Mesodermal cell (in vitro differentiated cells): ENCODE measurements around the gene PEX3.

ENCODE experiments used
- H3K27ac ChIP-seq: 2 replicates; pipeline ENCODE4 v1.7.0; 2013; ENCODE audit warnings: mild to moderate bottlenecking, low read depth, low read length, moderate library complexity; ENCODE audit not compliant: severe bottlenecking
- H3K36me3 ChIP-seq: 2 replicates; pipeline ENCODE4 v1.7.1; 2013; ENCODE audit warnings: mild to moderate bottlenecking, low read length, moderate library complexity; ENCODE audit not compliant: control insufficient read depth, insufficient read depth
- H3K4me1 ChIP-seq: one replicate; pipeline ENCODE4 v1.7.1; 2013; ENCODE audit warnings: mild to moderate bottlenecking, low read length; ENCODE audit not compliant: insufficient read depth, control insufficient read depth, poor library complexity, severe bottlenecking
- H3K4me3 ChIP-seq: 2 replicates; pipeline ENCODE4 v1.7.0; 2013; ENCODE audit warnings: low read length, control low read depth, mild to moderate bottlenecking; ENCODE audit not compliant: insufficient read depth, poor library complexity, severe bottlenecking; ENCODE audit errors: extremely low read depth
- H3K9me3 ChIP-seq: 2 replicates; pipeline ENCODE4 v1.7.1; 2013; ENCODE audit warnings: mild to moderate bottlenecking, low read length, moderate library complexity; ENCODE audit not compliant: control insufficient read depth
- WGBS, 2 experiments: methylation state at CpG; one replicate each; pipeline ENCODE4 v1.1.5; 2013; ENCODE audit warnings: missing lambda C conversion rate in 2 of 2; ENCODE audit not compliant: insufficient coverage in 2 of 2; 5-methylcytosine and 5-hydroxymethylcytosine counted together

Gene PEX3

GRCh38 chr6:143482593-143482992 lies 32.0 kb downstream of the PEX3 start:
- Histone ChIP-seq H3K27ac (no peak overlapping the region), H3K4me3 (no peak overlapping the region), H3K36me3 (peaks cover 10% of the 10 kb centered on the region), H3K4me1 (no peaks in the 10 kb centered on the region), H3K9me3 (no peaks in the 10 kb centered on the region)
- no CpG with 5 or more reads among the region's 2 CpGs for WGBS, 2 experiments

- Histone ChIP-seq H3K4me3 (no peak overlapping the region), H3K9me3 (no peaks in the 10 kb centered on the region), H3K27ac (no peak overlapping the region), H3K36me3 (no peaks in the 10 kb centered on the region), H3K4me1 (no peaks in the 10 kb centered on the region)
- WGBS, 2 experiments = 93 to 100% methylated on average over 2 of the region's 2 CpGs
Observed at GRCh38 chr6:143485967-143486366, 35.4 kb downstream of the PEX3 start.

GRCh38 chr6:143486752-143487151 lies 36.1 kb downstream of the PEX3 start:
- H3K27ac ChIP-seq = no peak overlapping the region
- H3K4me1 ChIP-seq = no peaks in the 10 kb centered on the region
- no peaks in the 10 kb centered on the region for H3K36me3 ChIP-seq
- no peak overlapping the region for H3K4me3 ChIP-seq
- no peaks in the 10 kb centered on the region for H3K9me3 ChIP-seq
- WGBS, 2 experiments = 86 to 100% methylated on average over 1 of the region's 3 CpGs

- no peaks in the 10 kb centered on the region for H3K4me1 ChIP-seq
- no peaks in the 10 kb centered on the region for H3K9me3 ChIP-seq
- peaks cover 10% of the 10 kb centered on the region for H3K36me3 ChIP-seq
- H3K27ac ChIP-seq = no peak overlapping the region
- WGBS, 2 experiments = no CpG with 5 or more reads among the region's 1 CpG
- H3K4me3 ChIP-seq = no peak overlapping the region
Observed at GRCh38 chr6:143490244-143490643, 39.6 kb downstream of the PEX3 start.

DNA sequence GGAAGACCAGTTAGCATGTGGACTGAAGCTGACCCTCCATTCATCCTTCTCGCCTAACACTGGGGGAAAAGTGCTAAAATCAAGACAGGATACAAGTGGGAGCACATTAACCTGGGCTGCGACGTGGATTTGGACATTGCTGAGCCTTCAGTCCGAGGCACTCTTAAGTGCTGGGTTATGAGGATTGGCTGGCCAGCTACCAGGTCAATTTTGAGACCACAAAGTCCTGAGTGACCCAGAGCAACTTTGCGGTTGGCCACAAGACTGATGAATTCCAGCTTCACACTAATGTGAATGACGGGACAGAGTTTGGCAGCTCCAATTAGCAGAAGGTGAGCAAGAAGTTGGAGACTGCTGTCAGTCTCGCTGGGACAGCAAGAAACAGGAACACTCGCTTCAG lies 40.2 kb downstream of the PEX3 start:
- Histone ChIP-seq H3K9me3 (no peaks in the 10 kb centered on the region), H3K36me3 (peaks cover 15% of the 10 kb centered on the region), H3K4me3 (no peak overlapping the region), H3K4me1 (no peaks in the 10 kb centered on the region), H3K27ac (no peak overlapping the region)
- 94 to 95% methylated on average over 8 of the region's 8 CpGs for WGBS, 2 experiments

- Histone ChIP-seq H3K27ac (no peak overlapping the region), H3K36me3 (peaks cover 54% of the 10 kb centered on the region), H3K4me1 (no peaks in the 10 kb centered on the region), H3K9me3 (no peaks in the 10 kb centered on the region), H3K4me3 (no peak overlapping the region)
- WGBS, 2 experiments = no CpG with 5 or more reads among the region's 1 CpG
Observed at GRCh38 chr6:143496974-143497373, 46.4 kb downstream of the PEX3 start.

DNA sequence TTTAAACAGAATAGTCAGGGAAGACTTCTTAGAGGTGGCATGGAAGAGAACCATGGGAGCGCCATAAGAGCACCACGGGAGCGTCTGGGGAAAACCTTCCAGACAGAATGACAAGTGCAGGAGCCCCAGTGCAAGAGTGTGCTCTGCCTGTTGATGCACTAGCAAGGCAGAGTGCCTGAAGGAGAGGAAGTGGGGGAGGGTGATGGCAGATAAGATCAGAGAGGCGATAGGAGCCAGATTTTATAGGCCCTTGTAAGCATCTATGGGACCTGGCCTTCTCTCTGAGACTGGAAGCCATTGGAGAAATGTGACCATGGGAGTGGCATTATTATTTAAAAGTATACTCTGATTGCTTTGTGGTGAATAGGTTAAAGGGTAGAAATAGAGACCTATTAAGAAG lies 47.8 kb downstream of the PEX3 start:
- H3K9me3 ChIP-seq = no peaks in the 10 kb centered on the region
- peaks cover 62% of the 10 kb centered on the region for H3K36me3 ChIP-seq
- no peak overlapping the region for H3K4me3 ChIP-seq
- 82 to 86% methylated on average over 3 to 4 of the region's 4 CpGs for WGBS, 2 experiments
- no peak overlapping the region for H3K27ac ChIP-seq
- no peaks in the 10 kb centered on the region for H3K4me1 ChIP-seq

- Histone ChIP-seq H3K36me3 (peaks cover 68% of the 10 kb centered on the region), H3K9me3 (no peaks in the 10 kb centered on the region), H3K4me3 (no peak overlapping the region), H3K4me1 (no peaks in the 10 kb centered on the region), H3K27ac (no peak overlapping the region)
- 100% methylated on average over 1 of the region's 2 CpGs; no CpG with 5 or more reads in 1 of the 2 experiments for WGBS, 2 experiments
Observed at GRCh38 chr6:143501851-143502250, 51.2 kb downstream of the PEX3 start.

DNA sequence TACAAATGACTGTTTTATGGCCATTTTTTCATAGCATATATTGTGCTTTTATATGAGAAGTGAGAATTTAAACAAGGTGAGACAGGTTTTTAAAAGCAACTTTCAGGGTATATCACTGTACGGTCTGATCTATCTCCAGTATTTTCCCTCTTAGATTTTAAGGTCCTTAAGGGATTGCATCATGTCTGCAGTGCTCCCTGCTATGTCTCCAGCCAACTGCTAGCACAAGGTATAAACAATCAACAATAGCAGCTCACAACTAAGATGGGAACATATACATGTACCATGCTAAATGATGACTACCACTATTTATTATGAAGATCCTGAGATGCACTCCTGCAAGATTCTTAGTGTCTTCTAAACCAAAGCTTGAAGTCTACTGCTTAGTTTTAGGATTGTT lies 53.8 kb downstream of the PEX3 start:
- H3K27ac ChIP-seq = no peak overlapping the region
- no peaks in the 10 kb centered on the region for H3K4me1 ChIP-seq
- no peaks in the 10 kb centered on the region for H3K9me3 ChIP-seq
- no peak overlapping the region for H3K4me3 ChIP-seq
- 71 to 100% methylated on average over 1 of the region's 1 CpG for WGBS, 2 experiments
- H3K36me3 ChIP-seq = peaks cover 61% of the 10 kb centered on the region

DNA sequence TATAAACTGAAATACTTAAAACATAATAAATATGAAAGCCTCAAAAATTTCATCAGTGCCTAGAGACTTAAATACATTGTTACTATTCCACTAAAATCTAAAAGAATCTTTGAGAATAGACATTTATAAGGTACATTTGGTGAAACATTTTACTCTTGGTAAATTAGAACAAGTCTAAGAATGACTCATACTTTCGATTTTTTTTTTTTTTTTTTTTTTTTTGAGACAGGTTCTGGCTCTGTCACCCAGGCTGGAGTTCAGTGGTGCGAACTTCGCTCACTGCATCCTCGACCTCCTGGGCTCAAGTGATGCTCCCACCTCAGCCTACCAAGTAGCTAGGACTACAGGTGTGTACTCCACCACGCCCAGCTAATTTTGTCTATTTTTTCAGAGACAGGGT lies 54.5 kb downstream of the PEX3 start:
- Histone ChIP-seq H3K4me1 (no peaks in the 10 kb centered on the region), H3K27ac (no peak overlapping the region), H3K36me3 (peaks cover 54% of the 10 kb centered on the region), H3K4me3 (no peak overlapping the region), H3K9me3 (no peaks in the 10 kb centered on the region)
- WGBS, 2 experiments = 86 to 95% methylated on average over 1 to 4 of the region's 5 CpGs

DNA sequence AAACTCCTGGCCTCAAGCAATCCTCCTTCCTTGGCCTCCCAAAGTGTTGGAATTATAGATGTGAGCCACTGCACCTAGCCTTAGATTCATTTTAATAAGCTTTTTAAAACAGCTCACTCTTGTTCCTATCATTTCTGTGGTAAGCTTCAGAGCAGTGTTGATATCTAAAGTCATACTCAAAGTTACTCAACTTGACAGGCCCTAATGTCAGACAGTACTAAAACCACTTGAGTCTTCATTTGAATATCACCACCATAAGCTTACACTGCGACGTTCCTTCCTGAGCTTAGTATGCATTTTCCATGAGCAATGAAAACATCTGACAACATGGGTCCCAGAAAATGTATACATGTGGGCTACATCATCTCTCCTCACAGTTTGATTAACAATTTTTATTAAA lies 54.9 kb downstream of the PEX3 start:
- peaks cover 50% of the 10 kb centered on the region for H3K36me3 ChIP-seq
- H3K9me3 ChIP-seq = no peaks in the 10 kb centered on the region
- no peaks in the 10 kb centered on the region for H3K4me1 ChIP-seq
- 94 to 100% methylated on average over 2 of the region's 2 CpGs for WGBS, 2 experiments
- H3K27ac ChIP-seq = no peak overlapping the region
- no peak overlapping the region for H3K4me3 ChIP-seq
